Dedifferentiated amniotic fluid mesenchymal stem cell (primary cell): Measurements from ENCODE around the gene FOCAD.

ENCODE experiments used
- DNase-seq: peaks from one replicate; pipeline ENCODE4 v3.0.0-alpha.2; 2016; ENCODE audit errors: extremely low spot score

The FOCAD gene

DNA sequence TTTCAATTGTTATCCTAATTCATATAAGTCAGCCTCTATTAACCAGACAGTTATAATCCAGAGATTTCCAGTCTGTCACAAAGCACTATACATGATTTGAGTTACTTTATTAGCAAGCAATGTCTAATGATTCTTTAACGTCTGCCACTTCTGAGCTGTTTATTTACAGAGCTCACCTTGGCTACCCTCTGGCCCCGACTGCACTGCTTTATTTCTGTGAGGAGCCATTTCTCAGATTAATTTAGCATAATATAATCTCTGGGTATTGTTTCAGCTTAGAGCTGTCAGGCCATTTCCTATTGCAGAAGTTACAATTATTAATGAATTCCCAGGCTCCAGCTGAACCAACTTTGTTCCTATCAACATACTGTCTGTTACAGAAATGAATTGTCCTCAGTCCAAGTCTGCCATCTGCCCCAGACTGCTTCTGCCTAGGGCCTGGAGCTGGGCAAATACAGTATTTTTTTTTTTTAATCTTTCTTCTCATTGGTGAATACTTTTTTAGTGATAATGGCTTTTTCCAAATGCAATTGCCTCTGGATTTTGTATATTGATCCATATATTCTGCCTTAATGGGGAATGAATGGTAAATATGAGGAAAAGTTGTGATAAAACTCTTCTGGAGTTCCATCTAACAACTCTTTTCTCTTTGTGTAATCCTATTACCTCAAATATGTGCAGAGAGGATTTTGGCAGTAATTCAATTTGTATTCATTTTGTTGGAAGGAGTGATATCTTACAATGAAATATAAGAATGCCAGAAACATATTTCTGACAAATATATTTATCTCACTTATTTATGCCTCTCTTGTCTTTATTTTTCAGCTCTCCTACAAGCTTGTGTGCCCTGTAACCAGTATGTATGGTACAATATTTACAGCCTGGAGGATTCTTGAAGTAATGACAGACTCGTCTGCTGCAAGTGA, 104.7 kb downstream of the FOCAD start:
- DNase-seq: peak; percentile 24

DNA sequence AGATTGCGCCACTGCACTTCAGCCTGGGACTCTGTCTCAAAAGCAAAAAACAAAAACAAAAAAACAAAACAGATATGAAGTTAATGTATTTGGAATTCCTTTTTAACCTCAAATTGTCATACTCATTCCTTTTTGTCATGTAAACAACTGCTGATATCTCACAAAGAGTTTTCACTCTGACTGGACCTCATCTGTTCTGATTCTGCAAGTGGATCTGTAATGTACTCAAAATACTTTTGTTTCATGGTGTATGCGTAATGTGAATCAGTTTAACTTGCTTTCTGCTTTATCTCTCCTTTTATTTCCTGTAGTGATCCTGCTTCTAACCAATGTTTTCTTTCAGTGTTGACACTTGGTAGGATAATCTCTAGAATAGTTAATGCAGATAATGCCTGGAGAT, 106.7 kb downstream of the FOCAD start:
- no peak for DNase-seq

DNA sequence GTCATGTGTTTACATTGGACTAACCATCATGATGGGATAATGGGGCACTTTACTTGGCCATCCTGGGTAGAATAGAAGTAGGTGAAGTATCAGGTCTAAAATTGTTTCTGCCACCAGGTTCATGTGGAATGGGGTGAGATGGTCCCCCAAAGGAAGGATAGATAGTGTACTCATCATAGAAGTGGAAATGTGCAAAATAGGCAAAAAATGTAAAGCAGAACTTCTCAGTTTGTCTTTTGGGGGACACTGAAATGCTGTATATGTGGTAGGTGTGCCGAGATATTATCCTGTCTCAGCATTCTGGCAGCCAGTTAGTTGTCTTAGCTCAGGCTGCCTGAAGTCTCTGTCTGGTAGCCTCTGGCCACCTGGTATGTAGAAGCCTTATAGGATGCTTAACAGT, 107.6 kb downstream of the FOCAD start:
- DNase-seq: no peak

DNA sequence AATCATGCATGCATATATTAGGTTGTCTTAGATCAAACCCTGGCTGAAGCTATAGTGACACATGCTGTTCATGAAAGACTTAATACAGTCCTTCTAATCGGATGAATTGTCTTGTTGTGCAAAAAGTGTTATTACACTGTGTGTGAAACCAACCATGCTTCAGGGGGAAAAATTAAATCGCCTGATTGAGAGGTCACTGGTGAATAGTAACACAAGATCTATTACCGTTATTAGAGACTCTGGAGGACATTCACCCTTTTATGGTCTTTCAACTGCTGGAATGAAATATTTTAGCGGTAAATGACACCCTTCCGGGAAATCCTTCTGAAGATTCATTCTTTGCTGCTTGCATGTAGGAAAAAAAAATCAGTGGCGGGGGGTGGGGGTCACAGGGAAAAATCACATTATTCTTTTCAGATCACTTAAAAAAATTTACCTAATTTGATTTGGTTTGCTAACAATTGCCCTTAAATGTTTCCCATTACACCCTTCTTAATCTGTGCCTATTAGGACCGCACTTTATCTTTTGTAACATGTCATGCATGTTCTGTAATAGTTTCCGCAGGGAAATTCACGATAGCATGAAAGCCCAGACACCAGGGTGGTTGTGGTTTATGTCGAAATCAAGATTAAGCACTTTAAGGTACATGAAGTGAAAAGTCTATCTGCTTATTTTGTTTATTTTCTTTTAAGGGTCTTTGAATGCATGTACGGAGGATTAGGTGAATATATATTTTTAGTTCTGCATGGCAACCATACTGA, 120.6 kb downstream of the FOCAD start:
- no peak for DNase-seq

DNA sequence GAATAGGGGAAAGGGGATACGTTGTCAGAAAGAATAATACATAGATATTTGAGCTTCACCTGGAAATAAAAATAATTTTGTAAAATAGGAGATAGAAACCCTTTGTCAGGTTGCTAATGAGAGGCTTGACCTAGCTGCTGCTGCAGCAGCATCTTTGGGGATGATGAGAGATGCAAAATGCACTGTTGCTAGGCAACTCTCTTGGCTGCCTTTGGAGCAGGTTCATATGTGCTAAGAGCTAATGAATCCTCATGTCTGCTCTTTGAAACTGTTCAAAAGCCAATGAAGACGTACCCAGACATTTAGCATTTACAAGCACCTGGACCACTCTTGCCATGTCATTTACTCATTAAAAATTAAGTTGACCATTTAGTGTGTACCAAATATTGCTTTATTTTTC, 121.7 kb downstream of the FOCAD start:
- DNase-seq: no peak

DNA sequence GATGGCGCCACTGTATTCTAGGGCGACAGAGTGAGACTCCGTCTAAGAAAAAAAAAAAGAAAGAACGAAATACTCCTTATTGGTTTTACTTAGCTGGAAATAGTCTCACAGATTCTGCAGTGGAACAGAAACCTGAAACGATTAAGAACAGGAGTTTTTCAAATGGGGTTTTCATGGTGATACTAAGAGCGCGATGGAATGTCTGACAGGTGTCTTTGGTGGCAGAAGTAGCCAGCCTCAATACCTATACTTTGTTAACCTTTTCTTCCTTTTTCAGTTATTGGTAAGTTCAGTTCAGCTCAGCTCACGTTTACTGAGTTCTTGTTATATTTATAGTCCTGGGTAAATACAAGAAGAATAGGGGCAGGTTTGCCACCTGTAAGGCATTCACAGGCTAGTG, 123.9 kb downstream of the FOCAD start:
- DNase-seq: no peak

DNA sequence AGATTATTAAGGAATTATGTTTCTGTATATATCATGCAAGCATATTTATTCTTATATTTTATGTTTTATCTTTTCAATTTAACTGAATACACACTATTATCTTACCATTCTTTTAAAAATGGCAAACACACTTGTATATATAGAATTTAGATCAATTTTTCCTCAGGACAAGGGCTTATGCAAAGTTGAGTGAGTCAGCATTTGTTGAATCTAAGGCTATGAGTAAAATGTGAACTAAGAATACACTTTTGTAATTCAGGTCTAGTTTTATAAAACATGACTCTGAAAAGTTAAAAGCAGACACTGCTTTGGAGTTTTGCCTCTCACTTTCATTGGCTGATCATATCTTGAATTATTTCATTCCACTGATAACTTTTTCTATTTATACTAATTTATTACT, 127.8 kb downstream of the FOCAD start:
- peak; percentile 15 for DNase-seq

DNA sequence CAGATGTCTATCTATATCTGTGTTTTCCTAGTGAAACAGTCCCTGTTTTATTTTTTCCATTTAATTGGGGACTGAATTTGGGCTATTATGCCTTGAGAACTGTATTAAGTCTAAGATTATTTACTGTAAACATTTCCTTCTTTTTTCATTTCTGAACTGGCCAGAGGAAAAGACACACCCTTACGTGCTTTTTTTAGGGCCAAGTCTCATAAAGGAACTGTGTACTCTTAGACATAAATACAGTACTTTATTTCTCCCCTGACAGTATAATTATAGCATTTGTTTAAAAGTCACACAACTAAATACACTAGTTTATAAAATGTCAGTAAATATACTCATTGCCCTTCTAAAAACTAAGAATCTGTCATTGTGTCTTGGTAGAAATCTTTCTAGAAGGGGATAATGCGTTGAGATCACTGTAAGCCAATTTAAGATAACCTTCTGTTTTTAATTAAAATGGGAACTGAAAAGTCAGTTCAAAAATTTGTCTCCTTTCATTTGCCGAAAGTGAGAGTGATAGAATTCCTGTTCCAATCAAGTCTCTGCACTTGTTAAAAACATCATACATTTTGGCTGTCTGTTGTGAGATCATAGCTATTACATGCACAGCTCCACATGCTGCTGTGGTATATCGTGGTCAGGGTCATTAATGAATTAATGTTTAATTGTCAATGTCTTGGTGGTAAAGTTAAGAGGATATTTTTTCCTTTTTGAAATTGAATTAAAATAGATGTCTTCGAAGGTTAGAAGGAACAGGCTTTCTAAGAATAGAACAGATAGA, 132.1 kb downstream of the FOCAD start:
- DNase-seq: no peak

DNA sequence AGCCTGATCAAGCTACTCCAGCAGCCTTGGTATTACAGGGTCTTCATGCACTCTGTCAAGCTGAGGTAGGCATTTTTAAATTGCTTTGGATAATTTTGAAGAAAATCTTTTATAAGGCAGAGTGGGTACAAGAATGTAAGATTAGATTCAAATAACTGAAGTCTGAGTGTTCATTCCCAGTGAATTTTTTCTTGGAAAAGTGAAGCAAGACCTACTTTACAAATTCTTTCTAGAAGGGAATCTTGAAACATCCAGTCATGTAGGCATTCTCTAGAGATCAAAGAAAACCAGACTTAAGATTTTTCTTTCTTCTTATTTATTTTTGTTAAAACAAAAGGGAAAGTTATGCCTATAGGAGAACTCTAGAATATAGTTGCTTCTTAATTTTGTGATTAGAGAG, 139.0 kb downstream of the FOCAD start:
- peak; percentile 19 for DNase-seq

DNA sequence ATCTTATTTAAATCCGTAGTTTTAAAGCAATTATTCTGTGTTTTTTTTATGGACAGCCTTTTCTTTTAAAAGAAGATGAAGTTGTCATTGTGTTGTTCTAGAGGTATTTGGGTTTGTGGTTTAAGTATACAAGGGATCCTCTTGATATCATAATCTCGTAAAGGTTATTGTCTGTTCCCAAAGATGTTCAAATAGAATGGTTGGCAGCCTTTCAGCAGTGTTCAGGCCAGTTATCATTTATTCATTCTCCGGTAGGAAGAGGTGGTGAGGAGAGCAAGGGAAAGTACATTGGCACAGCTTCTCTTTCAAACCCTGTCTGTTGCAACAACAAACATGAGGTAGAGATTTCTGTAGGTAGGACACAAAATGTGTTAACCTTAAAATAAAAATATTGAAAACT, 147.0 kb downstream of the FOCAD start:
- DNase-seq: no peak

DNA sequence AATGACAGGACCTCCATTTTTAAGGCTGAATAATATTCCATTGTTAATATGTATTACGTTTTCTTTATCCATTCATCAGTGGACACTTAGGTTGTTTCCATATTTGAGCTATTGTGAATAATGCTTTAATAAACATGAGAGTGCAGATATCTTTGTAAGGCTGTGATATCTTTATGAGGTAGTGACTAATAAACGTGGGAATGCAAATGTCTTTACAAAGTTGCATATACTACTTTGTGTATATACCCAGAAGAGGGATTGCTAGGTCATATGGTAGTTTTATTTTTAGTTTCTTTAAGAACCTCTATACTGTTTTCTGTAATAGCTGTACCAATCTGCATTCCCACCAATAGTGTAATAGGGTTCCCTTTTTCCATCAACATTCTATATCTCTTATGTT, 148.7 kb downstream of the FOCAD start:
- DNase-seq: no peak

DNA sequence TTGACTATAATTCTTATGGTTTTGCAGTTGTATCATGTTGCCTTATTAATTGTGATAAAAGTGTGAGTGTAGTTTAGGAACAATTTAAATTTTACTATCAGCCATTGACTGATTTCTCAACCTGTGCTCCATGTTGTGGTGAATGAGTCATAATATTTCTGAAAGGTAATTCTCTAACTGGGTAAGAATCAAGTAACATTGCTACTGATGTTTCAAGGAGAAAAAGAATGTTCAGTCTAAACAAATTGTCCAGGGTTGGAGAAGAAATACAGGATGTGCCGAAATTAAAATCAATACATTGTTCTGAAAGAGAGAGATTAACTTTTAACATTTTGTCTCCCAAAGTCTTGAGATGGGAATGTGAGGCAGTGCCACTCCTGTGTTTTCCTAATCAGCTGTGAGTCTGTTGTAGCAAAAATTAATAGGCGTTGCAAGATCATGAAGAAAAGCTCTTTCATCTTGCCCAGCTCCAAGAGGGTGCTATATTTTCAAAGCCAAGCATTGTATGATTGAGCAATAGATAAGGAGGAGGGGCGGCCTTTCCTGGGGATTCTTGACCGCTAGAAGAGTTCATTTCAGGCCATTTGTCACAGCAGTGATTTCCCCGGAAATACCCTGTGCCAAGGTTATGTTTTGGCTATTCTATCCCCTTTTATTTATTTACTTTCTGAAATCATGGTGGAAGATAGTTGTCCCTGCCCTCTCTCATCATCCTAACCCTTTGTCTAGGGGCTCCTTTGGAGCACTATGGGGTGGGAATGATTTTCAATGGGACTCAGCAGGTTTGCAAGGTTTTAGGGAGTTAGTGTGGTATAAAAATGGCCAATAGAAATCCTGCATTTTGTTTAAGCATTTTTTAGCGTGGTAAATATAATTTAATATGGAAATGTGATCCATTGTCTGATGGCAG, 151.6 kb downstream of the FOCAD start:
- DNase-seq: no peak

DNA sequence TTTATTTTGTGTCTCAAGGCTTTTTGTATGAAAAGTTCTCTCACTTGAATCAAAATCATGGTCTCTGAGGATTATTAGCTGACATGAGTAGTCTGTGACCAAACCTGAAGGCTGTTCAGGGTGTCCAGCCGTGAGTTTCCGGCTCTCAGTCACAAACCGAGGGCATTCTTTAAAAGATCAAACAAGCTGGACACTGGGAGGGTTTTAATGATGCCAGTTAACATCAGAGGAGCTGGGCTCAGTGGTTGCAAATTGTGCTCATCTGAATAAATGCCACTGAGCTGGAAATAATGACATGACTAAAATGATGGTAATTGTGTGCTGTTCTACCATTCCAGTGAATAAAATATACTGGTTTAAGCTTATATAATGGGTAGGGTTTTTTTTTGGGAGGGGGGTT, 153.1 kb downstream of the FOCAD start:
- no peak for DNase-seq

DNA sequence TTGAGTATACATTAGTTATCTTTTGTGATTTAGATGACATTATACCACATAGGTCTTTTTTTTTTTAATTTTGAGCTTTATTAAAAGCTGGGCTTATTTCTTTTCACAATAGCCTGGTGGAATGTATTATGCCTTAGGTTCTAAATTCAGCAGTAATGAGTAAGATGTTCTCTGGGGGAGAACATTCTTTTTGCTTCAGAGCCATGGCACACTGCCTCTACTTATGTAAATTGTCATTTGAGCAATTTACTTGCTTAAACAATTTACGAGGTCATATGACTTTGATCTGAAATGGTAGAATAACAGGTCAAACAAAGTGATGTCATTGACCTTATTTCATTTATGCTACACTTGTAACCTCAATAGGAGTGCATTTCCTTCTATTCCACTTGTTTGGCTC, 154.2 kb downstream of the FOCAD start:
- no peak for DNase-seq

DNA sequence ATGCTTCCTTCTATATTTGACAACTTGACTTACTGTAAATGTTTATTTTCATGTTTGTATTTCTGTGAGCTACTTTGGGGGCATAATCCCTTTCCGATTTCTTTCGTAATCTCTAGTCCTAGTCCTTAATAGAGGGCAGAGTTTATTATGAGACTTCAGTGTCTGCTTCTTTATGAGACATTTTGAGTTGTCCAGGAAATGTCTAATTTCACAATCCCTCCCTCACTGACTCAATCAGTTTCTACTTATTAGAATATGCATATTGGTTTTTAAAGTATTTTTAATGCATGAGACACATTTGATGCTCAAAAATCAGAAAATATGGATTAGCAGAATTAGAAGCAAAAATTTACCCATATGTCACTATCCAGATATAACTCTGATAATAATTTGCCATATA, 160.9 kb downstream of the FOCAD start:
- no peak for DNase-seq

DNA sequence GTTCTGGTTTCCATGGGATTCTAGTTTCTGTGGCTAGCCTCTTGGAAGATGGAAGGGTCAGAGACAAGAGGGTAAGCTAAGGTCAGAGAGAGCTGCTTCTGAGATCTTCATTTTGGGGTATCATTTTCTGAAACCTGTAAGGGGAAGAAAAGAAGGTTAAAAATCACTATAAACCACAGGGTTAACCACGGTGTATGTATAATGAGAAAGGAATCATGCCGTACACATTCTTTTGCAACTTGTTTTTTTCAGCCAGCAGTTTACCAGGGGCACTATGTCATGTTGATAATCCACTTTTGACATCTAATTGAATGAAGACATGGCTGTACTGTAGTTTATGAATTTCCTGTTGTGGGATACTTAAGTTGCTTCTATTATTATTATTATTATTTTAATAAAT, 164.4 kb downstream of the FOCAD start:
- no peak for DNase-seq

DNA sequence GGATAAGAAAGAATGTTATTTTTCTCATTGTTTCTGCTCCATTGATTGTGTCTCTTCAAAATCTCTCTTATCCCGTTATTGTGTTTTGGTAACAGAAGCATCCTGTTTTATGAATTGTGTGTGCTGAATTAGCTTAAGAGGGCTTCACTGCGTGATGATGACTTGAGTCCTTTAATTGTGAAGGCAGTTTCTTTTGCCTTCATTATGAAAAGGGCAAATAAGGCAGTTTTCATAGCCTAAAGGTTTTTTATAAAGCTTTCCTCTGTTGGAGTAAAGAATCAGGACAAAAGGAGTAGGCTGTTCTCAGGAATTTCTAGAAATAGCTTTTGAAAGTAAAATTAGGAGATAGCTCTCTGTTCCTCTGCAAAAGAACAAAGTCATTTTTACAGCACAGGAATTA, 169.8 kb downstream of the FOCAD start:
- no peak for DNase-seq

DNA sequence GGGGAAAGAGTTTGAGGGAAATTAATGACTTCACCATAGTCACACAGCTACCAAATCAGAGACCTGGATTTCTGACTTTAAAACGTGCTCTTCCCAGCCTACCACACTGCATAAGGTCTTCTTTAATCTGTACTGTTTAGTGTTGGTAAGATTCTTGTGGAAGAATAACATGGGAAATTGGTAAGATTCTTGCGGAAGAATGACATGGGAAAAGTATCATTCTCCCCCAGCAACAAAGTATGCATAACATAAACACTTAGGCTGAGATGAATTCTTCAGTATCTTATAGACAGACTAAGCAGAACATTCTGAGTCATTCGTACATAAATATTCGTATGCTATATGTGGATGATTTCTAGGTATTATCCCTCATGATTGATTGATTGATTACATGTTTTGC, 170.4 kb downstream of the FOCAD start:
- peak; percentile 76 for DNase-seq

DNA sequence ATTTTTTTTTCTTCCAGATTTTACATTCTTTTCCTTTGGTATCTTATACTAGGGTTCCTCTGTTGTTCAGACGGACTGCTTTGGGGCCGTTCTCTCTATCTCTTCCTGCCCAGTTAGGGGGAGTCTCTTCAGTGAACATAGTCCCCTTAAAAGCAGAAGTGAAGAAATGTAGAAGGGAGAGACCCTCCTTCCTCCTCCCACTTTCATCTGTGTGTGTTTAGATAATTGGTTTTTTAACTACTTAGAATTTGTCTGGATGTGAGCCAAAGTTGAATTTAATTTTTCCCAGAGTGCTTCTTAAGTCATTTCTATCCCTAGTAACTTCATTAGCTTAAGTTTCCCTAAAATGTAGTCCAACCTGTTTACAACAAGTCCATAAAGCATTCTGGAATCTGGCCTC, 179.9 kb downstream of the FOCAD start:
- no peak for DNase-seq

DNA sequence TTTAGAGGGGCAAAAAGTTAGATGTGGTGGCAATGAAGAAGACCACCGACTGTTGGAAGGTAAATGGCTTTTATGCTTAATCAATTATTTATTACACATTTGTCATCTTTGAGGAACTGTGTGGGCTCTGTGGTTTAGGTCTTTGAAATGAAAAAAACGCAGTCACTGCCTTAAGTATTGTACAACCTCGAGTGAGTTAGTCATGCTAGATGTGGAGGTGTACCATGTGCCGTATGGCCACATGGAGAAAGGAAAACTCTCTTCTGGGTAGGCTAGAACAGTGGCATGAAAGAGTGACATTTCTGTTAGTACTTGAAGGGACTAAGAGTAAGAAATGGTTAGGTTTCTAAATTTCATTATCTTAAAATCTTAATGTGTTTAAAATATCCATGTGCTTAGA, 181.3 kb downstream of the FOCAD start:
- DNase-seq: no peak

DNA sequence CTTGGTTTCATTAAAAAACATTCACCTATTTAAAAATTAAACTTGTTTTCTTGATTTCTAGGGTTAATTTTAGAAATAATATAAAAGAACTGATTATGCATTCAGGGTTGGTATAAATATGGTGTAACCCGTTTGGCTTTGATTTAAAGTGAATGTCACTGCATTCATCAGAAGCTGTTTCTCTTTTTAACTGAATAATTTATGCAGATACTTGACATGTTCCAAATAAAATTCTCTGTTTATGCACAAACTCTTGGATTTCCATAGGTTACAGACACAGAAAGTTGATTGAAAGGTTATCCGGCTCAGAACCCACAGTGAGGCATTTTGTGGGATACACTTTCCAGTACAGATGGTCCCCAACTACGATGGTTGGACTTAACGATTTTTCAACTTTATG, 186.1 kb downstream of the FOCAD start:
- DNase-seq: no peak
